ENCODE measurements around the gene ASIC2. TPM values are rescaled to one million over a fixed set of nuclear protein-coding genes. Genes with fewer than 3 reads are reported as not detected.
A peak's percentile ranks its signal among the peaks of the same experiment; 100 is the strongest.

ASIC2 gene
- total RNA-seq, 1 donor from 2014 or later: not detected

- DNase-seq (ENCODE audit: low read depth in 2 of 2): no peak
Observed at GRCh38 chr17:33243732-33244131, 49.4 kb downstream of the ASIC2 start.

GRCh38 chr17:33242375-33243124, 50.5 kb downstream of the ASIC2 start:
- DNase-seq (ENCODE audit: low read depth in 2 of 2): no peak

GRCh38 chr17:33241390-33241789, 51.7 kb downstream of the ASIC2 start:
- DNase-seq (ENCODE audit: low read depth in 2 of 2): peak in 1 of 2 donors; percentile 59

GRCh38 chr17:33240362-33240761, 52.7 kb downstream of the ASIC2 start:
- no peak for DNase-seq (ENCODE audit: low read depth in 2 of 2)

GRCh38 chr17:33239702-33240101, 53.4 kb downstream of the ASIC2 start:
- no peak for DNase-seq (ENCODE audit: low read depth in 2 of 2)

GRCh38 chr17:33234930-33235685, 58.0 kb downstream of the ASIC2 start:
- peak; percentile 2 to 68 for DNase-seq (ENCODE audit: low read depth in 2 of 2)

- no peak for DNase-seq (ENCODE audit: low read depth in 2 of 2)
Observed at GRCh38 chr17:33234233-33234632, 58.9 kb downstream of the ASIC2 start.

GRCh38 chr17:33233811-33234177, 59.3 kb downstream of the ASIC2 start:
- DNase-seq (ENCODE audit: low read depth in 2 of 2): no peak

GRCh38 chr17:33229499-33229898, 63.6 kb downstream of the ASIC2 start:
- no peak for DNase-seq (ENCODE audit: low read depth in 2 of 2)

- peak in 1 of 2 donors; percentile 71 for DNase-seq (ENCODE audit: low read depth in 2 of 2)
Observed at GRCh38 chr17:33229028-33229427, 64.1 kb downstream of the ASIC2 start.

GRCh38 chr17:33228548-33228947, 64.5 kb downstream of the ASIC2 start:
- DNase-seq (ENCODE audit: low read depth in 2 of 2): peak in 1 of 2 donors; percentile 95

GRCh38 chr17:33227911-33228310, 65.2 kb downstream of the ASIC2 start:
- DNase-seq (ENCODE audit: low read depth in 2 of 2): no peak

- DNase-seq (ENCODE audit: low read depth in 2 of 2): no peak
Observed at GRCh38 chr17:33225994-33226393, 67.1 kb downstream of the ASIC2 start.

GRCh38 chr17:33225509-33225908, 67.6 kb downstream of the ASIC2 start:
- DNase-seq (ENCODE audit: low read depth in 2 of 2): no peak

GRCh38 chr17:33220036-33220435, 73.1 kb downstream of the ASIC2 start:
- no peak for DNase-seq (ENCODE audit: low read depth in 2 of 2)

GRCh38 chr17:33218698-33219601, 74.1 kb downstream of the ASIC2 start:
- DNase-seq (ENCODE audit: low read depth in 2 of 2): no peak

- DNase-seq (ENCODE audit: low read depth in 2 of 2): no peak
Observed at GRCh38 chr17:33217891-33218290, 75.2 kb downstream of the ASIC2 start.

- DNase-seq (ENCODE audit: low read depth in 2 of 2): no peak
Observed at GRCh38 chr17:33214996-33215395, 78.1 kb downstream of the ASIC2 start.

GRCh38 chr17:33210285-33210684, 82.8 kb downstream of the ASIC2 start:
- DNase-seq (ENCODE audit: low read depth in 2 of 2): no peak

- peak in 1 of 2 donors; percentile 68 for DNase-seq (ENCODE audit: low read depth in 2 of 2)
Observed at GRCh38 chr17:33209671-33210070, 83.4 kb downstream of the ASIC2 start.

- no peak for DNase-seq (ENCODE audit: low read depth in 2 of 2)
Observed at GRCh38 chr17:33207231-33207630, 85.9 kb downstream of the ASIC2 start.

GRCh38 chr17:33205552-33205951, 87.5 kb downstream of the ASIC2 start:
- no peak for DNase-seq (ENCODE audit: low read depth in 2 of 2)
